IMR-90 (cell line): ENCODE results near the gene SH3BP4. TPM values are rescaled to one million over a fixed set of nuclear protein-coding genes. Genes with fewer than 3 reads are reported as not detected.

Source experiments
- ATAC-seq: fragments of 200-7000 bp; cut with Tn5 transposase; 2 replicates; pipeline ENCODE4 v1.9.1; 2020; ENCODE audit warnings: low read depth, mild to moderate bottlenecking, moderate library complexity
- BruUV-seq: library from RNA; stranded (reverse); fragments of 400-500 nt; replicated peaks from 2 replicates; lab custom pipeline; 2021; lab: Mats Ljungman, UMichigan
- CTCF ChIA-PET: fragments of 300-600 bp; formaldehyde crosslinking; extraction: SDS; loops from one replicate; lab custom pipeline; 2021; ENCODE audit warnings: antibody characterized with exemption; lab: Yijun Ruan, JAX
- POLR2A ChIA-PET: fragments of 300-600 bp; sonication (Branson Sonifier 250); formaldehyde crosslinking; loops from one replicate; lab custom pipeline; 2022; ENCODE audit warnings: antibody characterized with exemption; ENCODE audit not compliant: unreplicated experiment; lab: Charles Lee
- DNase-seq: peaks from one replicate; pipeline ENCODE4 v3.0.0; 2013
- H2AFZ ChIP-seq: replicated peaks from 2 replicates; pipeline ENCODE3; 2013; ENCODE audit warnings: low read length, mild to moderate bottlenecking; ENCODE audit not compliant: poor library complexity
- H2AK5ac ChIP-seq: 2 replicates; pipeline ENCODE4 v1.6.1; 2013; ENCODE audit warnings: low read depth, low read length, inconsistent platforms
- H2AK9ac ChIP-seq: replicated peaks from 2 replicates; pipeline ENCODE3; 2013; ENCODE audit warnings: mild to moderate bottlenecking, low read depth, low read length, moderate library complexity; ENCODE audit not compliant: poor library complexity
- H2BK120ac ChIP-seq: 2 replicates; pipeline ENCODE4 v1.6.1; 2013; ENCODE audit warnings: low read depth, low read length, inconsistent platforms
- H2BK15ac ChIP-seq: 3 replicates; pipeline ENCODE4 v1.6.1; 2013; ENCODE audit warnings: low read depth, low read length, inconsistent platforms
- H2BK20ac ChIP-seq: 2 replicates; pipeline ENCODE4 v1.6.1; 2013; ENCODE audit warnings: low read depth, mild to moderate bottlenecking, inconsistent platforms, low read length, moderate library complexity
- H2BK5ac ChIP-seq: 2 replicates; pipeline ENCODE4 v1.6.1; 2013; ENCODE audit warnings: mild to moderate bottlenecking, low read depth, low read length, inconsistent platforms; ENCODE audit not compliant: poor library complexity, severe bottlenecking
- H3K14ac ChIP-seq: replicated peaks from 2 replicates; pipeline ENCODE4 v1.6.1; 2013; ENCODE audit warnings: low read depth, low read length, inconsistent platforms
- H3K18ac ChIP-seq: 2 replicates; pipeline ENCODE4 v1.6.1; 2013; ENCODE audit warnings: low read depth, low read length, control low read depth
- H3K23ac ChIP-seq: 2 replicates; pipeline ENCODE4 v1.6.1; 2013; ENCODE audit warnings: low read depth, low read length, inconsistent platforms
- H3K27ac ChIP-seq: 2 replicates; pipeline ENCODE4 v1.5.1; 2013; ENCODE audit warnings: mild to moderate bottlenecking, control low read depth, low read length; ENCODE audit not compliant: insufficient read depth
- H3K27me3 ChIP-seq: 2 replicates; pipeline ENCODE4 v1.6.1; 2013; ENCODE audit warnings: low read length; ENCODE audit not compliant: control insufficient read depth, insufficient read depth
- H3K36me3 ChIP-seq: 2 replicates; pipeline ENCODE4 v1.6.1; 2013; ENCODE audit warnings: low read length, mixed read lengths; ENCODE audit not compliant: control insufficient read depth, insufficient read depth
- H3K4ac ChIP-seq: 2 replicates; pipeline ENCODE4 v1.6.1; 2013; ENCODE audit warnings: low read depth, low read length, inconsistent platforms
- H3K4me1 ChIP-seq: 2 replicates; pipeline ENCODE4 v1.6.1; 2013; ENCODE audit warnings: low read length, mixed read lengths; ENCODE audit not compliant: control insufficient read depth, insufficient read depth
- H3K4me2 ChIP-seq: 2 replicates; pipeline ENCODE4 v1.6.1; 2013; ENCODE audit warnings: low read depth, mild to moderate bottlenecking, control low read depth, low read length, moderate library complexity
- H3K4me3 ChIP-seq: 2 replicates; pipeline ENCODE4 v1.5.1; 2013; ENCODE audit warnings: low read depth, mild to moderate bottlenecking, control low read depth, low read length, moderate library complexity; ENCODE audit not compliant: insufficient read depth
- H3K56ac ChIP-seq: 2 replicates; pipeline ENCODE4 v1.6.1; 2013; ENCODE audit warnings: low read length, inconsistent platforms; ENCODE audit not compliant: insufficient read depth; ENCODE audit errors: extremely low read depth
- H3K79me1 ChIP-seq, 2 experiments: 2 replicates each; pipeline ENCODE4 v1.6.1; 2013; ENCODE audit warnings: low read length in 2 of 2, inconsistent platforms in 1 of 2, low read depth in 1 of 2
- H3K9ac ChIP-seq: 2 replicates; pipeline ENCODE4 v1.6.1; 2013; ENCODE audit warnings: low read depth, low read length, control low read depth
- H3K9me1 ChIP-seq: 2 replicates; pipeline ENCODE4 v1.6.1; 2013; ENCODE audit warnings: low read length, inconsistent platforms; ENCODE audit not compliant: insufficient read depth
- H3K9me3 ChIP-seq: 2 replicates; pipeline ENCODE4 v1.6.1; 2013; ENCODE audit warnings: low read length; ENCODE audit not compliant: control insufficient read depth, insufficient read depth
- H4K20me1 ChIP-seq: 2 replicates; pipeline ENCODE4 v1.6.1; 2013; ENCODE audit warnings: low read length, inconsistent platforms; ENCODE audit not compliant: insufficient read depth
- H4K5ac ChIP-seq: 2 replicates; pipeline ENCODE4 v1.6.1; 2013; ENCODE audit warnings: mild to moderate bottlenecking, low read depth, low read length, control low read depth
- H4K8ac ChIP-seq, 2 experiments: 2 replicates each; pipeline ENCODE4 v1.6.1; 2013; ENCODE audit warnings: low read depth in 2 of 2, low read length in 2 of 2, control low read depth in 1 of 2, inconsistent platforms in 1 of 2
- H4K91ac ChIP-seq: 2 replicates; pipeline ENCODE4 v1.6.1; 2013; ENCODE audit warnings: low read depth, low read length, inconsistent platforms; ENCODE audit not compliant: insufficient read depth
- BHLHE40 ChIP-seq: fragments of 150-350 bp; IDR thresholded peaks from 2 replicates; pipeline ENCODE4 v1.6.1; 2016; ENCODE audit warnings: mild to moderate bottlenecking, low read depth, low read length
- CEBPB ChIP-seq: IDR thresholded peaks from 2 replicates; pipeline ENCODE4 v1.6.1; 2012; ENCODE audit warnings: low read depth, low read length, improper control_type of control experiment
- CHD1 ChIP-seq: IDR thresholded peaks from 2 replicates; pipeline ENCODE4 v1.6.1; 2012; ENCODE audit warnings: low read depth, low read length, improper control_type of control experiment
- FOS ChIP-seq: fragments of 150-350 bp; IDR thresholded peaks from 2 replicates; pipeline ENCODE4 v1.6.1; 2016; ENCODE audit warnings: low read depth, low read length
- MAFK ChIP-seq: IDR thresholded peaks from 2 replicates; pipeline ENCODE4 v1.6.1; 2012; ENCODE audit warnings: low read depth, low read length, improper control_type of control experiment
- MAZ ChIP-seq: IDR thresholded peaks from 2 replicates; pipeline ENCODE4 v1.6.1; 2012; ENCODE audit warnings: low read depth, mild to moderate bottlenecking, low read length, improper control_type of control experiment, moderate library complexity, borderline replicate concordance
- MXI1 ChIP-seq: IDR thresholded peaks from 2 replicates; pipeline ENCODE4 v1.6.1; 2012; ENCODE audit warnings: low read depth, mild to moderate bottlenecking, low read length, moderate library complexity, borderline replicate concordance
- NFE2L2 ChIP-seq: fragments of 150-350 bp; IDR thresholded peaks from 2 replicates; pipeline ENCODE4 v1.6.1; 2016; ENCODE audit warnings: low read depth, mild to moderate bottlenecking, low read length
- POLR2A ChIP-seq: IDR thresholded peaks from 2 replicates; pipeline ENCODE4 v1.6.1; 2012; ENCODE audit warnings: mild to moderate bottlenecking, low read depth, low read length
- RAD21 ChIP-seq: IDR thresholded peaks from 2 replicates; pipeline ENCODE4 v1.6.1; 2012; ENCODE audit warnings: low read length, improper control_type of control experiment
- RCOR1 ChIP-seq: IDR thresholded peaks from 2 replicates; pipeline ENCODE4 v1.6.1; 2012; ENCODE audit warnings: mild to moderate bottlenecking, low read length, improper control_type of control experiment; ENCODE audit not compliant: insufficient replicate concordance
- RFX5 ChIP-seq: IDR thresholded peaks from 2 replicates; pipeline ENCODE4 v1.8.0; 2012; ENCODE audit warnings: low read depth, mild to moderate bottlenecking, low read length, moderate library complexity
- SMC3 ChIP-seq: fragments of 150-350 bp; IDR thresholded peaks from 2 replicates; pipeline ENCODE4 v1.6.1; 2016; ENCODE audit warnings: low read depth, mild to moderate bottlenecking, antibody characterized with exemption, low read length, moderate library complexity
- WGBS, 2 experiments: methylation state at CpG; one replicate each; pipeline versions ENCODE4 v1.1.5 to v1.1.7; 2013; ENCODE audit warnings: missing lambda C conversion rate in 2 of 2; ENCODE audit not compliant: insufficient read length in 1 of 2; ENCODE audit errors: extremely low coverage in 2 of 2; 5-methylcytosine and 5-hydroxymethylcytosine counted together
- dilution Hi-C: fragments of 300-500 bp; cut with HindIII; formaldehyde crosslinking; loops from one replicate; pipeline ENCODE4 v1.14.3; 2018; ENCODE audit warnings: low sequenced_read_pairs; ENCODE audit not compliant: unreplicated experiment
- in situ Hi-C: fragments of 300-500 bp; cut with MboI; formaldehyde crosslinking; loops from 3 replicates; pipeline ENCODE4 v1.14.3; 2019; ENCODE audit warnings: low sequenced_read_pairs, inconsistent platforms, mixed read lengths
- intact Hi-C: fragments of 100-400 bp; cut with micrococcal nuclease; formaldehyde crosslinking; loops from 2 replicates; pipeline ENCODE4 v1.10.0; 2022
- polyA plus RNA-seq, 3 experiments: library from polyadenylated mRNA; depleted of rRNA; stranded (reverse); fragments of >200 nt; gene quantifications; 2 replicates each; pipeline ENCODE4 v1.2.3, GENCODE V29; 2012; ENCODE audit warnings: low replicate concordance in 1 of 3
- total RNA-seq: library from RNA; depleted of rRNA; stranded (reverse); fragments of >200 nt; gene quantifications from 2 replicates; pipeline ENCODE4 v1.2.3, GENCODE V29; 2012
- TF ChIP-seq, protein P1 (sequence below): fragments of 150-350 bp; IDR thresholded peaks from 2 replicates; pipeline ENCODE4 v1.6.1; 2017; ENCODE audit warnings: mild to moderate bottlenecking, antibody characterized with exemption, low read length, low read depth
- TF ChIP-seq, protein P2 (sequence below): fragments of 150-350 bp; IDR thresholded peaks from 2 replicates; pipeline ENCODE4 v1.6.1; 2016; ENCODE audit warnings: low read depth, mild to moderate bottlenecking, low read length, moderate library complexity, borderline replicate concordance
- TF ChIP-seq, protein P3 (sequence below): conservative IDR thresholded peaks from 2 replicates; pipeline ENCODE4 v1.5.1; 2012; ENCODE audit warnings: mild to moderate bottlenecking, low read depth, low read length, improper control_type of control experiment

The SH3BP4 gene
- total and polyA plus RNA-seq, 2 of the 4 experiments (the other 2 are of a cell fraction) = 104 to 122 TPM

DNA sequence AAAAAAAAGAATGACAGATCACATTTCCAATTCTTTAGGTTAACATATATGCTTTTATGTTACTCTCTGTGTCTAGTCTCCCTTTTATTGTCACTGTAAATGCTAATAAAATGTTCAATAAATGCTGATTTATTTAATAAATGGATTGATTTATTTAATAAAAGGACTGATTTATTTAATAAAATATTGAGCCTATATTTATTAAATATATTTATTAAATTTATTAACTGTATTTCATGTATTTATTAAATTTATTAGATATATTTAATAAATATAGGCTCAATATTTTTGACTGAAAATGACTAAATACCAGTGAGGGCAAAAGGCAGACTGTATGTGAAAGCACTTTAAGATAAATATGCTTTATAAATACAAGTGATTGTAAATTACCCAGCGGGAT is 142.6 kb downstream of the SH3BP4 start:
- in situ Hi-C loops = no loop called here

More for the DNA sequence above, 142.6 kb downstream of the SH3BP4 start:
- no peak overlapping the region for H3K14ac ChIP-seq
- no peak overlapping the region for H4K8ac ChIP-seq
- intact Hi-C loops = no loop called here
- H3K23ac ChIP-seq = no peak overlapping the region
- no TSS peak for BruUV-seq
- H2BK20ac ChIP-seq = no peak overlapping the region
- TF ChIP-seq POLR2A (no peak), BHLHE40 (no peak), MAFK (no peak), RCOR1 (no peak), CEBPB (no peak), NFE2L2 (no peak), RFX5 (no peak), MXI1 (no peak), FOS (no peak), SMC3 (no peak), RAD21 (no peak), MAZ (no peak), CHD1 (no peak)
- TF ChIP-seq, protein P1, sequence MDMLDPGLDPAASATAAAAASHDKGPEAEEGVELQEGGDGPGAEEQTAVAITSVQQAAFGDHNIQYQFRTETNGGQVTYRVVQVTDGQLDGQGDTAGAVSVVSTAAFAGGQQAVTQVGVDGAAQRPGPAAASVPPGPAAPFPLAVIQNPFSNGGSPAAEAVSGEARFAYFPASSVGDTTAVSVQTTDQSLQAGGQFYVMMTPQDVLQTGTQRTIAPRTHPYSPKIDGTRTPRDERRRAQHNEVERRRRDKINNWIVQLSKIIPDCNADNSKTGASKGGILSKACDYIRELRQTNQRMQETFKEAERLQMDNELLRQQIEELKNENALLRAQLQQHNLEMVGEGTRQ = no peak
- TF ChIP-seq, protein P2, sequence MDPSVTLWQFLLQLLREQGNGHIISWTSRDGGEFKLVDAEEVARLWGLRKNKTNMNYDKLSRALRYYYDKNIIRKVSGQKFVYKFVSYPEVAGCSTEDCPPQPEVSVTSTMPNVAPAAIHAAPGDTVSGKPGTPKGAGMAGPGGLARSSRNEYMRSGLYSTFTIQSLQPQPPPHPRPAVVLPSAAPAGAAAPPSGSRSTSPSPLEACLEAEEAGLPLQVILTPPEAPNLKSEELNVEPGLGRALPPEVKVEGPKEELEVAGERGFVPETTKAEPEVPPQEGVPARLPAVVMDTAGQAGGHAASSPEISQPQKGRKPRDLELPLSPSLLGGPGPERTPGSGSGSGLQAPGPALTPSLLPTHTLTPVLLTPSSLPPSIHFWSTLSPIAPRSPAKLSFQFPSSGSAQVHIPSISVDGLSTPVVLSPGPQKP = no peak
- TF ChIP-seq, protein P3, sequence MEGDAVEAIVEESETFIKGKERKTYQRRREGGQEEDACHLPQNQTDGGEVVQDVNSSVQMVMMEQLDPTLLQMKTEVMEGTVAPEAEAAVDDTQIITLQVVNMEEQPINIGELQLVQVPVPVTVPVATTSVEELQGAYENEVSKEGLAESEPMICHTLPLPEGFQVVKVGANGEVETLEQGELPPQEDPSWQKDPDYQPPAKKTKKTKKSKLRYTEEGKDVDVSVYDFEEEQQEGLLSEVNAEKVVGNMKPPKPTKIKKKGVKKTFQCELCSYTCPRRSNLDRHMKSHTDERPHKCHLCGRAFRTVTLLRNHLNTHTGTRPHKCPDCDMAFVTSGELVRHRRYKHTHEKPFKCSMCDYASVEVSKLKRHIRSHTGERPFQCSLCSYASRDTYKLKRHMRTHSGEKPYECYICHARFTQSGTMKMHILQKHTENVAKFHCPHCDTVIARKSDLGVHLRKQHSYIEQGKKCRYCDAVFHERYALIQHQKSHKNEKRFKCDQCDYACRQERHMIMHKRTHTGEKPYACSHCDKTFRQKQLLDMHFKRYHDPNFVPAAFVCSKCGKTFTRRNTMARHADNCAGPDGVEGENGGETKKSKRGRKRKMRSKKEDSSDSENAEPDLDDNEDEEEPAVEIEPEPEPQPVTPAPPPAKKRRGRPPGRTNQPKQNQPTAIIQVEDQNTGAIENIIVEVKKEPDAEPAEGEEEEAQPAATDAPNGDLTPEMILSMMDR = no peak
- no peaks in the 10 kb centered on the region for H3K79me1 ChIP-seq
- H3K4me1 ChIP-seq = peaks cover 8% of the 10 kb centered on the region
- dilution Hi-C loops = no loop called here
- no peak overlapping the region for H3K4me2 ChIP-seq
- no peak overlapping the region for H2BK120ac ChIP-seq
- no CpG with 5 or more reads among the region's 1 CpG for WGBS, 2 experiments
- no peak overlapping the region for H3K4me3 ChIP-seq
- no peak overlapping the region for H3K4ac ChIP-seq
- no peak overlapping the region for H2AK9ac ChIP-seq
- DNase-seq (no peak), ATAC-seq (no peak)
- H4K20me1 ChIP-seq = no peaks in the 10 kb centered on the region
- no peak overlapping the region; the same call in 2 of the 3 replicates for H2BK15ac ChIP-seq
- ChIA-PET POLR2A (no interaction called here), CTCF (no interaction called here)
- H2AK5ac ChIP-seq = no peak overlapping the region
- no peak overlapping the region for H3K18ac ChIP-seq
- H3K9ac ChIP-seq = no peak overlapping the region
- no peak overlapping the region for H3K56ac ChIP-seq
- H2BK5ac ChIP-seq = no peak overlapping the region
- no peaks in the 10 kb centered on the region for H3K27me3 ChIP-seq
- H3K27ac ChIP-seq = no peak overlapping the region
- no peak overlapping the region for H4K5ac ChIP-seq
- H3K9me3 ChIP-seq = no peaks in the 10 kb centered on the region
- H3K9me1 ChIP-seq = peaks cover 4% of the 10 kb centered on the region; the same call in 1 of the 2 replicates
- no peaks in the 10 kb centered on the region for H3K36me3 ChIP-seq
- no peak overlapping the region for H2AFZ ChIP-seq
- no peak overlapping the region for H4K91ac ChIP-seq
